Activated CD8-positive, alpha-beta memory T cell treated with anti-CD3 and anti-CD28 coated beads, Interleukin-2, amount 50 U/mL, for 24 hours (primary cell): Measurements from ENCODE around the gene R3HDM2.

Source experiments
- DNase-seq: peaks from one replicate; pipeline ENCODE4 v3.0.0-alpha.2; 2020; ENCODE audit errors: extremely low read depth

The R3HDM2 gene

GRCh38 chr12:57240926-57241401 lies 189.9 kb downstream of the R3HDM2 start:
- no peak for DNase-seq

DNA sequence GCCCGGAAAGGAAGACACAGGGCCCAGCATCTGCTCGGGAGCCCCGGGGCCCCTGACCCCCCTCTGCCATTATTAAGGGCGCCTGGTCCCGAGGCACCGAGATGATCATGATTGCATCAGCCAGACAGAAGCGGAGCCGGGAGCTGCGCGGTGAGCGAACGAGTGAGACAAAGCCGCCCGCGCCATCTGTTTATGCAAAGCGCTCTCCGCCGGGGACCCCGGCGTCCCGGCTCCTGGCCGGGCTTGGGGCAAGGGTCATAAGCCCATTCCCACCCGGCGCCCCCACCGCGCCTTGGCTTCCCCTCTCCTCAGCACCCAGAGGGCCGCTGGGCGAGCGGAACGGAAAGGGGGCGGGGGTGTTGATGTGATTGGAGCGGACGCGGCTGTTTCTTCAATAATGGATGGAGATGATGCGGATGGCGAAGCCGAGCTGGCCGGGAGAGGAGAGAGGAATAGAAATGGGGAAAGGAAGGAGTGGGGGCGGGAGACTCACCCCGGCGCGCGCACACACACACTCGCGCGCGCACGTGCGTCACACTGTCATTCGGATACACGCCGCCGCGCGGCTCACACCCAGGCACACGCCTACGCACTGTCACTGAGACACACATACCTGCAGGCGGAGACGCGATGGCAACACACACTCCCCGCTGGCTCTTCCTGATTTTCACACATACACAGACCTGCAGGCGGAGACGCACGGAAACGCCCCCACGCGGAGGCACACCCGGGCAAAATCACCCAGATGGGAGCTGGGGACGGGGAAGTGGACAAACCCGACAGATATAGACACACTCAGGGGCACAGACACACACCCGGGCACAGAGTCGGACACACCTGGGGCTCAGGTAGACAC lies 190.5 kb downstream of the R3HDM2 start:
- no peak for DNase-seq

DNA sequence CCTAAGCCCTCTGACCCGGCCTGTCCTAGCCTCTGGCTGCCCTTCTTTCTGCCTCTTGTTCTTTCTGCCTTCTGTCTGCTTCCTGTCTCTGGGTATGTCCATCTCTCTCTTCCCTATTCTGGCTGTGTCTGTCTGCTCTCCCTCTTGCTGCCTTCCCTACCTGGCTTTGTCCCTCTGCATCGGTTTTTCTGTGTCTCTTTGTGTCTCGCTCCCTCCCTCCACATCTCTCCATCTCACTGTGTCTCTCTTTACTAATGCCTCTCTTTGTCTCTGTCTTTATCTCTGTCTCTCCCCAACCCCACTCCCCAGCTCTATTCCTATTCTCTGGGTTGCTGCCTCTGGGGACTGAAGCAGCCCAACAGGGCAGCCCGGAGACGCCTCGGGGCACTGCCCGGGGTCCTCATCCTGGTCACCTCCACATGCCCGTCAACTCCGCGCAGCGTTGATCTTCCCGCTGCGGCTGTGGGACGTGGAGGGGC lies 191.2 kb downstream of the R3HDM2 start:
- no peak for DNase-seq

GRCh38 chr12:57238854-57239554 lies 191.8 kb downstream of the R3HDM2 start:
- peak; percentile 62 for DNase-seq

DNA sequence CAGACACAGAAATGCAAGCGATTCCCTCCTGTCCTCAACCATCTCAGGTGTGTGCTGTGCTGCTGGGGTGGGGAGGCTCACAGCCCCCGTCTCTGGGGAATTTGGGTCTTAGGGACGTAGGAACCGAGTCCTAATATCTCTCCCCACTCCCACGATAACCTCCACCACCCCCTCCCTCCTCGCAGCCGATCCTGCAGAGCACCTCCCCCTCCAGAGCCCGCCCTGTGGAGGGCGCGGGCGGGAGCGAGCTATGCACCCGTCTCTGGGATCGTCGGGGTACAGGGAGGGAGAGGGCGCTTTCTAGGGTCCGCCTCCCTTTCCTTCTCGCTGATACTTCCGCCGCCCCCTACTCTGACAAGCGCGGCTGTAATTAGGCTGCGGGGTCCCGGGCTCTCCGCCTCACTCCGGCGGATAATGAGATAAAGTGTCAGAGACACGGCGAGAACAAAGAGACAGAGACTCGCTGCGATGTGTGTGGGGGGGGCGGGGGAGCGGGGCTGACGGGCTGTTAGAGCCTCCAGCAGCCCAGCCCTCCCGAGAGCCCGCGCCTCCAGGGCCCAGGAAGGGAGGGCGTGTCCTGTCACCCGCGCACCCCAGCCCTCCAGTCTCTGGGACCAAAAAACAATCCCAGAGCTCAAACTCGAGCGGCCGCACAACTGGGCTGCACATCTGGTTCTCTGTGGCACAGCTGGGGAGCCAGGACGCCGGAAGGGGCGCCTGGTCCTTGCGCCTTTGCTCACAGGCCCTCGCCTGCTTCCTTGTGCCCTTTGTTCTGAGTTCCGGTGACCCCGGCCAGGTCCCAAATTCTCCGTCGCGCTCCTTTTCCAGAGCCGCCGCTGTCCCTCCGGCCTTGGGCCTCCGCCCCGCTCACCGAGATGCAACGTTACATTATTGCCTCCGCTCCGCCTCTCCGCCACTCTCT lies 192.7 kb downstream of the R3HDM2 start:
- no peak for DNase-seq

DNA sequence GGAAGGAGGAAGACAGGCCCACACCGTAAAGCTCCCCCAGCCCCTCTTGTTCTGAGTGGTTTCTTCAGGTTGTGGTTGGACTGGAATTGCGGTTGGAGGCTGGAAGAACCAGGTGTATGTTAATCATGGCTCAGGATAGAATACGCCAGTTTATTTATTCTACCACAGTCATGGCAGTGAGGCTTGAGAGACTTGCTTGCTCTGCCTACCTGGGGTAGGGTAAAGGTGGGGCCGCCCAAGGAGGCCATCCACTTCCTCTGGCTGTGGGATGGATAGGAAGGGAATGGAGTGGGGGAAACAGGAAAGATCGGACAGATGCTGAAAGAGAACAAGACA lies 193.3 kb downstream of the R3HDM2 start:
- DNase-seq = no peak

DNA sequence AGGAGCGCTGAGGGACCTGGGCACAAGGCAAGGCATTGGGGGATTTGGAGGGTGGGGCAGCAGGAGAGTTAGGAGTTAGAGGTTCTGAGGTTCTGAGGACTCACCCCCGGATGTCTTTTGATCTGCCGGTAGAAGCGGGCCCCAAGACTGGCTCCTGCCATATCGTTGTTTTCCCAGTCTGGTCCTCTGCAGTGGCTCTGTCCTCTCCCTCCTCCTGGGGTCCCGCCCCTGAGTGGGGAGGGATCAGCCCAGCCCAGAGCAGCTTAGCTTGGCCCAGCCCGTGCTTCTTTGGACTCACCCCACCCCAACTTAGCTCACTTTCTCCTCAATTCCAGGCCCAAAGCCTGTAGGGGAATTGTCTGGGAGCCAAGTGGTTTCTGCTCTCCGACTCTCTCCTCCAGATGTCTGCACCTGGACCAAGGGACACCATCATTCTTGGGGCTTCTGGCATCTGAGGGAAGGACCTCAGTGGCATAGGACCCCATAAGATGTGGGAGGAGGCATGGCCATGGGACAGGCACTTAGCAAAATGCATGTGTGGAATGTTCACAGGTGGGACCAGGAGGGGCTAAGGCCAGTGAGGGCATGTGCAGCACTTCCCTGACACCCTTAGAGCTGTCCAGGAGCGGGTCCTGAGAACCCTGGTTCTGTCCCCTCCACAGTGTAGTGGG lies 193.8 kb downstream of the R3HDM2 start:
- DNase-seq = no peak

DNA sequence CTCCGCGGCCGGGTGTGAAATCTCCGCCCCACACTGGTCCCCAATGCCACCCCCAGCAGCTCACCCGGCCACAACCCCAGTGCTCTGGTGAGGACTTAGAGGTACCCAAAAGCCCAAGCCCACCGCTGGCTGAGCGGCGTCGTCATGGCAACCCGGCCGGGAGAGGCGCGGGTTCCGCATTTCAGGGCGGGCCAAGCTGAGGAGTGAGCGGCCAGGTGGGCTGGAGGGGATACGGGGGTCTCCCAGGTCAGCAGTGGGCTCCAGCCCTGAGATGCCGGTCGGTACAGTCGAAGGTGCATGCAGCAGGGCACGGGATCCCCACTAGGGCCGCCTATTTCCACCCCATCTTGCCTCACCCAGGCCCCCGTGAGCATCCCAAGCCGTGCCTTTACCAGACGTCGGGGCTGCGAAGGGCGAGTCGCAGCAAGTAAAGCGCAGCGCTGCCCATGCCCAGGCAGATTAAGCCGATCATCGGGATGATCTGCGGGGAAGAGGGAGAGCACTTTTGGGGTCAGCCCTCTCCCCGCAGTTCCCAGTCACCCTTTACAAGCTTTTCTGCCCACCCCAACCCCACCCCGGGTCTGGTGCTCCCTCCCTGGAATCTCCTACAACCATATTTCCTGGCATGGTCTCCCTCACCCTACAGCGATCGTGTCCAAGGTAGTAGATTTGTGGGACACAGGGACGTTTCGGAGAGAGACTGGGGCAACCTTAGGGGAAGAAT lies 194.5 kb downstream of the R3HDM2 start:
- DNase-seq = no peak

DNA sequence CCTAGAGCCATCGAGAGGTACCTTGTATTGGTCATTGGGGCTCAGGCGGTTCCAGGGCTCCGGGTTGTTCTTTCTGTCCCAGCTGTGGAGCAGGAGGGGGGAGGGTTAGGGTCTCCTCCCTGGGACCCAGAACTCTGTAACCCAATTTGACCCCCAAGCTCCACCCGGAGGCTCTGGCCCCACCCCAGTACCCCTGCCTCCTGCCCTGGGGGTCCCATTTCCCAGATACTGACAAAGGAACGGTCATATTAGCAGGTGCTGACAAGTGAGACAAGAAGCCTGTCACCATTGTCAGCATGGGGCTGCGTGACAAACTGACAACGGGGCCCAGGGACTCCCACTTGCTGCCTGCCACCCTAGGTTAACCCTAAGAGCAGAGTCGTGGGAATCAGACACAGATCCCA lies 195.1 kb downstream of the R3HDM2 start:
- DNase-seq = no peak

GRCh38 chr12:57235017-57235727 lies 195.7 kb downstream of the R3HDM2 start:
- DNase-seq = no peak

- no peak for DNase-seq
Observed at GRCh38 chr12:57234571-57235016, 196.2 kb downstream of the R3HDM2 start.

GRCh38 chr12:57234233-57234570 lies 196.6 kb downstream of the R3HDM2 start:
- DNase-seq = no peak

DNA sequence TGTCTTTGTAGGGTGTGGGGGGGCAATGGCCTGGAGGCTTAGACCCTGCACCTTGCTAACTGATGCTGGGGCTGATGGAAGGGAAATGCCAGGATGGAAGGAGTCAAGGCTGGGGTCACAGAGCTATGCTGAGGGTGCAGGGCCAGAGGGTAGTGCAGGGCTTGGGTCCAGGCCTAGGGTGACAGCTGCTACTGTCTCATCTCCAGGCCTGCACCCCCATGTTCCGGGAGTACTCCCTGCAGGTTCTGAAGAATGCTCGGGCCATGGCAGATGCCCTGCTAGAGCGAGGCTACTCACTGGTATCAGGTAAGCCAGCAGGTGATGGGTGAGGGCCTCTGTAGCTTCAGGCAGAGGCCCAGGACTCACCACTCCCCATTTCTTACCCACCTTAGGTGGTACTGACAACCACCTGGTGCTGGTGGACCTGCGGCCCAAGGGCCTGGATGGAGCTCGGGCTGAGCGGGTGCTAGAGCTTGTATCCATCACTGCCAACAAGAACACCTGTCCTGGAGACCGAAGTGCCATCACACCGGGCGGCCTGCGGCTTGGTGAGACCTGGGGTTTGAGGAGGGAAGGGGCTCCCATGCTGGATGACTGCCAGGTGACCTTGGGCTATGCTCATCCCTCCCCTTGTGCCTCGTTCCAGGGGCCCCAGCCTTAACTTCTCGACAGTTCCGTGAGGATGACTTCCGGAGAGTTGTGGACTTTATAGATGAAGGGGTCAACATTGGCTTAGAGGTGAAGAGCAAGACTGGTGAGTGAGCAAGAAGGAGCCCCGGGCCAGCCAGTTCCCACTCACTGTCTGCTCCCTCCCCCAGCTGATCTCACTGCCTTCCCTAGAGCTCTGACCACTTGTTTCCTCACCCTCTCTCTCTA lies 197.2 kb downstream of the R3HDM2 start:
- DNase-seq = no peak

DNA sequence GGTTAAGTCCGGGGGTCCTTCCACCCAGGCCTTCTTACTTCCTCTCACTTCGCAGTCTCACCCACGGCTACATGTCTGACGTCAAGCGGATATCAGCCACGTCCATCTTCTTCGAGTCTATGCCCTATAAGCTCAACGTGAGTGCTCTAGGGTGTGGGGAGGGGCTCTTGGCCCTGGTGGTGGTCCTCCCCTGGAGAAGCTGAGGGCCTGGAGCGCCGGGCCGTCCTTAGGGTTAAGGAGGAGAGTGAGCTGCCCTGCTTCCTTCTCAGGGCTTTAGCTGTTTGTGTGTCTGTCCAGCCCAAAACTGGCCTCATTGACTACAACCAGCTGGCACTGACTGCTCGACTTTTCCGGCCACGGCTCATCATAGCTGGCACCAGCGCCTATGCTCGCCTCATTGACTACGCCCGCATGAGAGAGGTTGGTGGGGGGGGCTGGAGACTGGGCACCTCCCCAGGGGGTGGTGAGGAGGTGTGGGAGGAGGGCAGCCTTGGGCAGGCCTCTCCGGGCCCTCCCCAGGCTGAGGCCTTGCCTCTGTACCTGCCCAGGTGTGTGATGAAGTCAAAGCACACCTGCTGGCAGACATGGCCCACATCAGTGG lies 198.6 kb downstream of the R3HDM2 start:
- DNase-seq = no peak

DNA sequence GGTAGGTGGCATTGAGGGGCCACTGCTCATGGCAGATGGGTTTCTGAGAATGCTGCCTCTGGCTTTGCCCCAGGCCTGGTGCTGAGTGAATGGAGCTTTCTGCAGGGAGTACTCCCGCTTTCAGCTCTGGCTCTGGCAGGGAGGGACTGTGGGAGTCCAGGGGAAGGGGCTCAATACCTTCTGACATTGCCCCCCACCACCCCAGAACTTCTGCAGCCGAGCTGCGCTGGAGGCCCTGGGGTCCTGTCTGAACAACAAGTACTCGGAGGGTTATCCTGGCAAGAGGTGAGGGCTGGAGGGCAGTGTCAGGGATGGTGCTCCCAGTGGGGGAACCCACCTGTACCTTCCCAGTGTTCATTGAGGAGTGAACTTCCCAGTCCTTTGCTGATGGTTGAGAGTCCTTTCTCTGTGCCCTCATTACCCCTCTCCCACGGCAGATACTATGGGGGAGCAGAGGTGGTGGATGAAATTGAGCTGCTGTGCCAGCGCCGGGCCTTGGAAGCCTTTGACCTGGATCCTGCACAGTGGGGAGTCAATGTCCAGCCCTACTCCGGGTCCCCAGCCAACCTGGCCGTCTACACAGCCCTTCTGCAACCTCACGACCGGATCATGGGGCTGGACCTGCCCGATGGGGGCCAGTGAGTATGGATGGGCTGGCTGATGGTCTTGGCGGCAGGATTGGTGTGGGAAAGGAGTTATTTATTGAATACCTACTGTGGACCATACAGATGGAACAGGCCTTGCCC lies 199.4 kb downstream of the R3HDM2 start:
- no peak for DNase-seq

DNA sequence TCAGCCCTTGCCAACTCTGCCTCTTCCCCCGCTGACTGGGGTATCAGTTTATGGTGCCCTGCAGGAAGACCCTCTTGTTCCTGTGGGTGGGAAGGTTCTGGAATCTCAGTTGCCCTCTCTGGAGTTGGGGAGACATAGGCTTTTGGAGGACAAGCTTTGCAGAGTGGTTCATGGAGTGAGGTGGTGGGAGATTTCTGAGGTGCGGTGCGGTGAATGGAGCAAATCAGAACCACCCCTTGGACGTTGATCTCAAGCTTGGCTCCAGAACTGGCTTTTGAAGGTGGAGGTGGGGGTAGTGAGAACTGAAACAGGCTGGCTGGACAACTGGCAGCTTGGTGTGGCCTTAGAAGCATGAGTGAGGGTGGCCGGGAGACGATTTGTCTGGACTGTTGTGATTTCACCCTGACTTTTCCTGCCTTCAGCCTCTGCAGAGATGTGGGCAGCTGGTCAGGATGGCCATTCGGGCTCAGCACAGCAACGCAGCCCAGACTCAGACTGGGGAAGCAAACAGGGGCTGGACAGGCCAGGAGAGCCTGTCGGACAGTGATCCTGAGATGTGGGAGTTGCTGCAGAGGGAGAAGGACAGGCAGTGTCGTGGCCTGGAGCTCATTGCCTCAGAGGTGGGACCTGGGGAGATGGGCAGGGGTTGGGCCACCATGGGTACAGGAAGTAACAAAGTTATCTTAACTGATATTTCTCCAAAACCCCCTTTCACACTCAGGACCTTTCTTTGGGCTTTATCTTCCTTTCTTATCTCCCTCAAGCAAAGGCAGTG lies 200.3 kb downstream of the R3HDM2 start:
- DNase-seq = no peak
